ENCODE results near the gene DPYD. TPM values are rescaled to one million over a fixed set of nuclear protein-coding genes. Genes with fewer than 3 reads are reported as not detected.

Gene DPYD
- total RNA-seq, 2 experiments from 2014 or later = 34.4 to 35.9 TPM

DNA sequence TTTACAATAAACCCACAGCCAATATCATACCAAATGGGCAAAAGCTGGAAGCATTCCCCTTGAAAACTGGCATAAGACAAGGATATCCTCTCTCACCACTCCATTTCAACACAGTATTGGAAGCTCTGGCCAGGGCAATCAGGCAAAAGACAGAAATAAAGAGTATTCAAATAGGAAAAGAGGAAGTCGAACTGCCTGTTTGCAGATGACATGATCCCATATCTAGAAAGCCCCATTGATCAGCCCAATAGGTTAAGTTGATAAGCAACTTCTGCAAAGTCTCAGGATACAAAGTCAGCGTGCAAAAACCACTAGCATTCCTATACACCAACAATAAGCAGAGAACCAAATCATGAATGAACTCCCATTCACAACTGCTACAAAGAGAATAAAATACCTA is 235.5 kb downstream of the DPYD start:
- ChIA-PET CTCF (no interaction called here), POLR2A (no interaction called here)
- Mint-ChIP-seq H3K9me3 (peaks cover 5% of the 10 kb centered on the region), H3K27me3 (no peaks in the 10 kb centered on the region), H3K4me1 (ENCODE audit: low read depth) (no peaks in the 10 kb centered on the region), H3K4me3 (no peak overlapping the region), H3K27ac (no peak overlapping the region), H3K36me3 (ENCODE audit: low read depth) (peaks cover 68% of the 10 kb centered on the region)
- H3K27me3 ChIP-seq (ENCODE audit: control insufficient read depth in 1 of 2, insufficient read depth in 2 of 2, low read length in 2 of 2) = no peaks in the 10 kb centered on the region
- TF ChIP-seq, protein P1, sequence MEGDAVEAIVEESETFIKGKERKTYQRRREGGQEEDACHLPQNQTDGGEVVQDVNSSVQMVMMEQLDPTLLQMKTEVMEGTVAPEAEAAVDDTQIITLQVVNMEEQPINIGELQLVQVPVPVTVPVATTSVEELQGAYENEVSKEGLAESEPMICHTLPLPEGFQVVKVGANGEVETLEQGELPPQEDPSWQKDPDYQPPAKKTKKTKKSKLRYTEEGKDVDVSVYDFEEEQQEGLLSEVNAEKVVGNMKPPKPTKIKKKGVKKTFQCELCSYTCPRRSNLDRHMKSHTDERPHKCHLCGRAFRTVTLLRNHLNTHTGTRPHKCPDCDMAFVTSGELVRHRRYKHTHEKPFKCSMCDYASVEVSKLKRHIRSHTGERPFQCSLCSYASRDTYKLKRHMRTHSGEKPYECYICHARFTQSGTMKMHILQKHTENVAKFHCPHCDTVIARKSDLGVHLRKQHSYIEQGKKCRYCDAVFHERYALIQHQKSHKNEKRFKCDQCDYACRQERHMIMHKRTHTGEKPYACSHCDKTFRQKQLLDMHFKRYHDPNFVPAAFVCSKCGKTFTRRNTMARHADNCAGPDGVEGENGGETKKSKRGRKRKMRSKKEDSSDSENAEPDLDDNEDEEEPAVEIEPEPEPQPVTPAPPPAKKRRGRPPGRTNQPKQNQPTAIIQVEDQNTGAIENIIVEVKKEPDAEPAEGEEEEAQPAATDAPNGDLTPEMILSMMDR (IDR thresholded peaks at IDR 0.05) = no peak
- peaks cover 17% of the 10 kb centered on the region for H3K36me3 ChIP-seq (ENCODE audit: insufficient read depth, low read length)
- ATAC-seq (ENCODE audit: poor library complexity) (no peak), DNase-seq (no peak)
- intact Hi-C loops (cut with DNase I, micrococcal nuclease) = no loop called here
- no peaks in the 10 kb centered on the region for H3K4me1 ChIP-seq (ENCODE audit: insufficient read depth, low read length)
- H3K27ac ChIP-seq (ENCODE audit: low read depth in 1 of 2, low read length in 2 of 2) = no peak overlapping the region
- no peak overlapping the region for H3K4me3 ChIP-seq (ENCODE audit: low read length)
- H3K9me3 ChIP-seq (ENCODE audit: control insufficient read depth in 1 of 2, insufficient read depth in 1 of 2, low read length in 2 of 2) = no peaks in the 10 kb centered on the region

DNA sequence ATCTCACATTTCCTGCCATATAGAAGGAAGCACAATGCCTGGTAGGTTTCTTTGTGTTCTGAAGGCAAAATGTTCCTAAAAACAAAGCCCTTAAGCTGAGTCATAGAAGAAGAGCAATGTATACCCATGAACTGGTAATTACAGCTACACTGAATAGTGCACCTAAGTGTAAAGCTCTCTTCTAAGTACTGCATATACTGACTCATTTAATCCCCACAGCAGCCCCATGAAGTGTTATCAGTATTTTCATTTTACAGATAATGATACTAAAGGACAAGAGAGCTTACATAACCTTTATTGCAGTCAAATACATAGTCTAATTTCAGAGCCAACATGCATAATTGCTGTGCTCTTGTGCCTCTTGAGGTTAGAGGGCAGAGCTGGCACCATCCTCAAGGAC is 239.9 kb downstream of the DPYD start:
- Mint-ChIP-seq H3K36me3 (ENCODE audit: low read depth) (peaks cover 78% of the 10 kb centered on the region), H3K9me3 (no peaks in the 10 kb centered on the region)
- CTCF ChIA-PET = no interaction called here

DNA sequence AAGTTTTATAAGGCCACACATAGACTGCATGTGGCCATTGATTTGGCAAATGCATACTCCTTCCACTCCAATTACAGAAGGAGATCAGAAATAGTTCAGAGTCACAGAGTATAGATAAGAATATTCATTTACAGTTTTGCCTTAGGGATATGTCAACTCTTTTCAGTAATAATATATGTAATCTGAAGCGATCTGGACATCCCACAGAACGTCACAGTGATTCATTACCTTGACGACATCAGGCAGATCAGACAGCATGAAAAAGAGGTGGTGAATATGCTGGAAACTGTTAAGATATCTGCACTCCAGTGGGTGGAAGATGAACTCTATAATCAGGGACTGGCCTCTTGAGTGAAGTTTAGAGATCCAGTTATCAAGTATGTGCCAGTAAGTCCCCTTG is 240.4 kb downstream of the DPYD start:
- Histone ChIP-seq H3K9me3 (ENCODE audit: control insufficient read depth in 1 of 2, insufficient read depth in 1 of 2, low read length in 2 of 2) (no peaks in the 10 kb centered on the region), H3K27me3 (ENCODE audit: control insufficient read depth in 1 of 2, insufficient read depth in 2 of 2, low read length in 2 of 2) (no peaks in the 10 kb centered on the region), H3K36me3 (ENCODE audit: insufficient read depth, low read length) (peaks cover 38% of the 10 kb centered on the region), H3K27ac (ENCODE audit: low read depth in 1 of 2, low read length in 2 of 2) (no peak overlapping the region), H3K4me1 (ENCODE audit: insufficient read depth, low read length) (no peaks in the 10 kb centered on the region), H3K4me3 (ENCODE audit: low read length) (no peak overlapping the region)
- no peaks in the 10 kb centered on the region for H3K9me3 Mint-ChIP-seq
- no peaks in the 10 kb centered on the region for H3K4me1 Mint-ChIP-seq (ENCODE audit: low read depth)
- ChIA-PET POLR2A (interaction anchor here (1.1 kb wide), 1 partner anchor 12 kb away, joined by 3 read pairs; no protein-coding TSS in a partner anchor), CTCF (no interaction called here)
- H3K4me3 Mint-ChIP-seq = no peak overlapping the region
- no peaks in the 10 kb centered on the region for H3K27me3 Mint-ChIP-seq
- DNase-seq (no peak), ATAC-seq (ENCODE audit: poor library complexity) (no peak)
- TF ChIP-seq, protein P1 (IDR thresholded peaks at IDR 0.05) = no peak
- H3K36me3 Mint-ChIP-seq (ENCODE audit: low read depth) = peaks cover 76% of the 10 kb centered on the region
- H3K27ac Mint-ChIP-seq = no peak overlapping the region
- intact Hi-C loops (cut with DNase I, micrococcal nuclease) = no loop called here

More for the DNA sequence above, 239.9 kb downstream of the DPYD start:
- no peaks in the 10 kb centered on the region for H3K27me3 ChIP-seq (ENCODE audit: control insufficient read depth in 1 of 2, insufficient read depth in 2 of 2, low read length in 2 of 2)
- H3K9me3 ChIP-seq (ENCODE audit: control insufficient read depth in 1 of 2, insufficient read depth in 1 of 2, low read length in 2 of 2) = no peaks in the 10 kb centered on the region
- H3K27ac ChIP-seq (ENCODE audit: low read depth in 1 of 2, low read length in 2 of 2) = no peak overlapping the region
- H3K4me1 ChIP-seq (ENCODE audit: insufficient read depth, low read length) = no peaks in the 10 kb centered on the region
- no peak overlapping the region for H3K4me3 Mint-ChIP-seq
- ATAC-seq (ENCODE audit: poor library complexity) (no peak), DNase-seq (no peak)
- no peaks in the 10 kb centered on the region for H3K4me1 Mint-ChIP-seq (ENCODE audit: low read depth)
- no peaks in the 10 kb centered on the region for H3K27me3 Mint-ChIP-seq
- H3K27ac Mint-ChIP-seq = no peak overlapping the region
- intact Hi-C loops (cut with DNase I, micrococcal nuclease) = no loop called here
- peaks cover 38% of the 10 kb centered on the region for H3K36me3 ChIP-seq (ENCODE audit: insufficient read depth, low read length)
- TF ChIP-seq, protein P1 (IDR thresholded peaks at IDR 0.05) = no peak
- POLR2A ChIA-PET = interaction anchor here (1.1 kb wide), 1 partner anchor 11 kb away, joined by 3 read pairs; no protein-coding TSS in a partner anchor
- no peak overlapping the region for H3K4me3 ChIP-seq (ENCODE audit: low read length)

Data from CD4-positive, alpha-beta T cell (primary cell).